Activated T-cell treated with anti-CD3 and anti-CD28 coated beads, Interleukin-2, amount 50 U/mL, for 1 hour (primary cell): Measurements from ENCODE around the gene TMEM135.

Source experiments
- DNase-seq: peaks from one replicate; pipeline ENCODE4 v3.0.0-alpha.2; 2020

The TMEM135 gene

GRCh38 chr11:87368151-87368550 lies 330.4 kb downstream of the TMEM135 start:
- no peak for DNase-seq

- DNase-seq = no peak
These were observed 331.2 kb downstream of the TMEM135 start for GRCh38 chr11:87368858-87369480.

GRCh38 chr11:87369888-87370287 lies 332.2 kb downstream of the TMEM135 start:
- no peak for DNase-seq

- no peak for DNase-seq
These were observed 334.3 kb downstream of the TMEM135 start for GRCh38 chr11:87372065-87372464.
